ENCODE results near the gene KAT2B.

Gene KAT2B

GRCh38 chr3:20185679-20186599, 145.7 kb downstream of the KAT2B start, which contains the start of gene SGO1:
Gene SGO1 (minus strand): TSS chr3:20186206. CDS start chr3:20184027, 2,179 bp downstream.
- H3K36me3 Mint-ChIP-seq = no peaks in the 10 kb centered on the region
- peak; percentile 89 for ATAC-seq (ENCODE audit: low read depth)
- no peak within 1 kb of the TSS for H3K27ac Mint-ChIP-seq

GRCh38 chr3:20186600-20187004, 146.4 kb downstream of the KAT2B start:
- H3K4me3 Mint-ChIP-seq = no peak overlapping the region
- H3K27me3 Mint-ChIP-seq = no peaks in the 10 kb centered on the region
- DNase-seq (ENCODE audit: low spot score in 2 of 2) (no peak), ATAC-seq (ENCODE audit: low read depth) (no peak)
- no peaks in the 10 kb centered on the region for H3K36me3 Mint-ChIP-seq
- no peak overlapping the region for H3K27ac Mint-ChIP-seq
- no peaks in the 10 kb centered on the region for H3K9me3 Mint-ChIP-seq
- H3K4me1 Mint-ChIP-seq = peaks cover 3% of the 10 kb centered on the region

More at GRCh38 chr3:20185679-20186599, 145.7 kb downstream of the KAT2B start, which contains the start of gene SGO1:
- Mint-ChIP-seq H3K27me3 (no peaks in the 10 kb centered on the region), H3K4me1 (peaks cover 3% of the 10 kb centered on the region), H3K9me3 (no peaks in the 10 kb centered on the region), H3K4me3 (no peak within 1 kb of the TSS)
- DNase-seq (ENCODE audit: low spot score in 2 of 2) = peak; percentile 98 to 99

DNA sequence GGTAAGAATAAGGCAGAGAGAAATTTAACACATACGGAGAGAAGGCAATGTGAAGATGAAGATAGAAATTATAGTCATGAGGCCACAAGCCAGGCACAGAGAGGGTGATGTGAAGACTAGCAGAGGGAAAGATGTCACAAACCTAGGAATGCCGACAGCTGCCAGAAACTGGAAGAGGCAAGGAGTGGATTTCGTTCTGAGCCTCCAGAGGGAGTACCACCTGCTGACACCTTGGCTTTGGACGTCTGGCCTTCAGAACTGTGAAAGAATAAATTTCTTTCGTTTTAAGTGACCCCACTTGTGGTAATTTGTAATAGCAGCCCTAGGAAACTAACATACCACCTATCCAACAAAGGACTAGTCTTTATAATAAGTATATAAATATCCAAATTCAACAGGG, 150.7 kb downstream of the KAT2B start:
- Mint-ChIP-seq H3K4me1 (no peaks in the 10 kb centered on the region), H3K27ac (no peak overlapping the region), H3K36me3 (no peaks in the 10 kb centered on the region), H3K9me3 (no peaks in the 10 kb centered on the region), H3K27me3 (no peaks in the 10 kb centered on the region), H3K4me3 (no peak overlapping the region)
- DNase-seq (ENCODE audit: low spot score in 2 of 2) (no peak), ATAC-seq (ENCODE audit: low read depth) (no peak)

DNA sequence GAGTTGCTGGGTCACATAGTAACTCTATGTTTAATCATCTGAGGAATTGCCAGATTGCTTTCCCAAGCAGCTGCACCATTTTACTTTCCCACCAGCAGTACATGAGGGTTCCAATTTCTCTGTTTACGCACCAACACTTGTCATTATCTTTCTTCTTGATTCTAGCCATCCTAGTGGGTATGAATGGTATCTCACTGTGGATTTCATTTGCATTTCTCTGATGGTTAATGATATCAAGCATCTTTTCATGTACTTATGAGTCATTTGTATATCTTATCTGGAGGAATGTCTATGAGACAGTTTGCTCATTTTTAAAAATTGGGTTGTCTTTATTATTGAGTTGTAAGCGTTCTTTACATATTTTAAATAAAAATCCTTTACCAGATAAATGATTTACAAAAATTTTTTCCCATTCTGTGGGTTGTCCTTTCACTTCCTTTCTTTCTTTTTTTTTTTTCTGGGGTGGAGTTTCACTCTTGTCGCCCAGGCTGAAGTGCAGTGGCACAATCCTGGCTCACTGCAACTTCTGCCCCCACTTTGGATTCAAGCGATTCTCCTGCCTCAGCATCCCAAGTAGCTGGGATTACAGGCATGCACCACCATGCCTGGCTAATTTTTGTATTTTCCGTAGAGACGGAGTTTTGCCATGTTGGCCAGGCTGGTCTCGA, 154.7 kb downstream of the KAT2B start:
- Mint-ChIP-seq H3K27ac (no peak overlapping the region), H3K9me3 (no peaks in the 10 kb centered on the region), H3K4me3 (no peak overlapping the region), H3K27me3 (no peaks in the 10 kb centered on the region), H3K4me1 (no peaks in the 10 kb centered on the region), H3K36me3 (peaks cover 5% of the 10 kb centered on the region)
- ATAC-seq (ENCODE audit: low read depth) (no peak), DNase-seq (ENCODE audit: low spot score in 2 of 2) (no peak)

DNA sequence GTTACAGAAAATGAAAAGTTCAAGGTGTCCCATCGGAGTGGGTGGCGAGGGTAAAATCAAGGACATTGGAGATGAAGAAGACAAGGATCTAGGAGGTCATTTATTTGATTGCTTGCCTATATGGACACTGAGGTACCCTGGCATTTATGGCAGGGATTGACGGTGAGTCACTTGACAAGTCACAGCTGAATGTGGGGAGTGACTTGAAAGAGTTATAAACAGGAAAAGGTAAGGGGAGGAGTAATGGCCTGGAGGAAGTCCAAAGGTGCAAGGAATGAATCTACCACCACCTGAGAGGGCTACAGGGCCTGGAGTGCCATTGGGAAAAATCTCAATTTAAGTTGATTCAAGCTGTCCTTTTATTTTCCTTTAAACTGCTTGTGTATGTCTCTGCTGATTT, 157.5 kb downstream of the KAT2B start:
- H3K9me3 Mint-ChIP-seq = no peaks in the 10 kb centered on the region
- H3K4me1 Mint-ChIP-seq = no peaks in the 10 kb centered on the region

DNA sequence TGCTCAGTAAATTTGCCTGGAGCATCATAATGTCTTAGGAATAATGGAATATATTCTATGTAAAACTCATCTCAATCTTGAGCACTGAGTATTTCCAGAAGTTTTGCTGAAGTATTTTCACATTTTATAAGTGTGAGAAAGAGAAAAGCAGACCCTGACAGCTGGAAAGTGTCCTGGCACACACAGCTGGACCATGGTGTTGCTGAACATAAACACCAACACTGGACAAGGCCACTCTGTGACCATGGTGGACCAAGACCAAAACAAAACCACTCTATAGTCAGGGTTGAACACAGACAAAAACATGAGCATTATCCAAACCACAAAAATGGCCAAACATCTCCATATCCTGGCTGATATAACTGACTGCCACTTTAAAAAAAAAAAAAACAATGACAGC, 160.9 kb downstream of the KAT2B start:
- Mint-ChIP-seq H3K27me3 (no peaks in the 10 kb centered on the region), H3K27ac (no peak overlapping the region), H3K9me3 (peaks cover 2% of the 10 kb centered on the region), H3K36me3 (peaks cover 11% of the 10 kb centered on the region), H3K4me1 (no peaks in the 10 kb centered on the region), H3K4me3 (no peak overlapping the region)
- no peak for DNase-seq (ENCODE audit: low spot score in 2 of 2)
- ATAC-seq (ENCODE audit: low read depth) = no peak

More for the DNA sequence above, 157.5 kb downstream of the KAT2B start:
- ATAC-seq (ENCODE audit: low read depth) (no peak), DNase-seq (ENCODE audit: low spot score in 2 of 2) (no peak)
- Mint-ChIP-seq H3K27me3 (no peaks in the 10 kb centered on the region), H3K36me3 (peaks cover 5% of the 10 kb centered on the region), H3K4me3 (no peak overlapping the region), H3K27ac (no peak overlapping the region)
